GM12878 (cell line): Measurements from ENCODE around the gene N4BP2L1. TPM values are rescaled to one million over a fixed set of nuclear protein-coding genes. Genes with fewer than 3 reads are reported as not detected.

Source experiments
- ATAC-seq: fragments of 200-7000 bp; cut with Tn5 transposase; 3 replicates; pipeline ENCODE4 v1.9.1; 2020; ENCODE audit warnings: mild to moderate bottlenecking, moderate library complexity
- BruUV-seq: library from RNA; stranded (reverse); fragments of 400-500 nt; replicated peaks from 2 replicates; lab custom pipeline; 2021; lab: Mats Ljungman, UMichigan
- CTCF ChIA-PET: fragments of 300-600 bp; sonication (Branson Sonifier 250); formaldehyde crosslinking; extraction: SDS; loops from one replicate; lab custom pipeline; 2021; ENCODE audit warnings: inconsistent platforms; lab: Yijun Ruan, JAX
- POLR2A ChIA-PET: fragments of 350-600 bp; formaldehyde crosslinking; extraction: SDS; loops from one replicate; lab custom pipeline; 2021; ENCODE audit warnings: inconsistent platforms; lab: Charles Lee
- RAD21 ChIA-PET: fragments of 300-600 bp; sonication (Branson Sonifier 250); formaldehyde crosslinking; loops from one replicate; lab custom pipeline; 2023; ENCODE audit warnings: antibody characterized with exemption; ENCODE audit not compliant: unreplicated experiment; lab: Charles Lee
- SMC1A ChIA-PET: fragments of 300-600 bp; sonication (Branson Sonifier 250); formaldehyde crosslinking; loops from one replicate; lab custom pipeline; 2023; ENCODE audit not compliant: unreplicated experiment, uncharacterized antibody; lab: Charles Lee
- DNase-seq: peaks from one replicate; pipeline ENCODE4 v3.0.0-alpha.2; 2011; ENCODE audit warnings: low read depth, low spot score
- FAIRE-seq: peaks from 3 replicates; lab custom pipeline; 2011; peaks lifted over from hg19 to GRCh38; lab: Jason Lieb, UNC
- H2AFZ ChIP-seq: 2 replicates; pipeline ENCODE4 v1.6.0; 2011; ENCODE audit warnings: low read depth, low read length, control low read depth; ENCODE audit not compliant: control insufficient read depth
- H3K27ac ChIP-seq: 2 replicates; pipeline ENCODE4 v1.5.1; 2011; ENCODE audit warnings: control low read depth; ENCODE audit not compliant: control insufficient read depth, insufficient read depth
- H3K27me3 ChIP-seq, 2 experiments: replicated peaks in 1 of 2; 2 replicates each; pipeline versions ENCODE4 v1.6.0 to v1.6.1; 2011; ENCODE audit warnings: low read length in 1 of 2; ENCODE audit not compliant: control insufficient read depth in 2 of 2, insufficient read depth in 2 of 2
- H3K36me3 ChIP-seq, 2 experiments: 2 replicates each; pipeline ENCODE4 v1.5.1; 2011; ENCODE audit warnings: low read length in 1 of 2; ENCODE audit not compliant: control insufficient read depth in 2 of 2, insufficient read depth in 2 of 2
- H3K4me1 ChIP-seq: 2 replicates; pipeline ENCODE4 v1.6.1; 2011; ENCODE audit warnings: mild to moderate bottlenecking, low read length, moderate library complexity, mixed read lengths; ENCODE audit not compliant: control insufficient read depth, insufficient read depth
- H3K4me2 ChIP-seq: 2 replicates; pipeline ENCODE4 v1.6.0; 2011; ENCODE audit warnings: control low read depth; ENCODE audit not compliant: control insufficient read depth, insufficient read depth
- H3K4me3 ChIP-seq: fragments of 200-600 bp; sonication (generic); 2 replicates; pipeline ENCODE4 v1.5.1; 2016
- H3K79me2 ChIP-seq: 2 replicates; pipeline ENCODE4 v1.6.0; 2011; ENCODE audit warnings: low read length; ENCODE audit not compliant: control insufficient read depth, insufficient read depth
- H3K9ac ChIP-seq: 2 replicates; pipeline ENCODE4 v1.8.0; 2011; ENCODE audit warnings: low read length, control low read depth, mixed read lengths; ENCODE audit not compliant: control insufficient read depth, insufficient read depth
- H3K9me3 ChIP-seq: replicated peaks from 3 replicates; pipeline ENCODE4 v1.5.1; 2011; ENCODE audit warnings: mild to moderate bottlenecking, low read length; ENCODE audit not compliant: control insufficient read depth, insufficient read depth
- H4K20me1 ChIP-seq: 2 replicates; pipeline ENCODE4 v1.6.0; 2011; ENCODE audit not compliant: control insufficient read depth, insufficient read depth
- ATF3 ChIP-seq: IDR thresholded peaks from 2 replicates; pipeline ENCODE4 v1.6.1; 2011; ENCODE audit warnings: low read depth, mild to moderate bottlenecking, low read length, moderate library complexity, borderline replicate concordance; ENCODE audit errors: extremely low read depth
- CEBPB ChIP-seq, 2 experiments: fragments of 150-350 bp in 1 of 2; IDR thresholded peaks; 2 replicates each; pipeline ENCODE4 v1.6.1; 2012 to 2014; ENCODE audit warnings: low read depth in 2 of 2, low read length in 2 of 2, borderline replicate concordance in 1 of 2, inconsistent platforms in 1 of 2
- FOXM1 ChIP-seq: IDR thresholded peaks from 2 replicates; pipeline ENCODE4 v1.6.1; 2012; ENCODE audit warnings: low read depth, mild to moderate bottlenecking, inconsistent platforms, low read length, moderate library complexity
- PRDM15 ChIP-seq: fragments of 450-650 bp; formaldehyde crosslinking; IDR thresholded peaks from 2 replicates; pipeline ENCODE4 v1.4.0; 2020; ENCODE audit warnings: mild to moderate bottlenecking, moderate library complexity
- TCF7 ChIP-seq: IDR thresholded peaks from 2 replicates; pipeline ENCODE4 v1.6.1; 2014; ENCODE audit warnings: antibody characterized with exemption, borderline replicate concordance
- WGBS: methylation state at CpG from one replicate; pipeline ENCODE4 v1.1.6; 2016; ENCODE audit warnings: low lambda C conversion rate; ENCODE audit not compliant: insufficient replicate concordance, insufficient coverage; ENCODE audit errors: missing lambda C conversion rate; 5-methylcytosine and 5-hydroxymethylcytosine counted together
- in situ Hi-C: fragments of 300-500 bp; cut with MboI; formaldehyde crosslinking; loops from 9 replicates; pipeline ENCODE4 v1.14.3; 2018; ENCODE audit warnings: mixed read lengths
- intact Hi-C: fragments of 100-400 bp; cut with micrococcal nuclease; formaldehyde crosslinking; loops from one replicate; pipeline ENCODE4 v1.14.2; 2022; ENCODE audit not compliant: unreplicated experiment
- polyA plus RNA-seq, 11 experiments: library from polyadenylated mRNA; depleted of rRNA in 4 of 11; unstranded in 6 of 11; stranded (reverse) in 5 of 11; fragments of >200 nt; fragmentation: Nextera tagmentation in 4 of 11; fragmentation: Illumina TruSeq in 1 of 11; extraction: Ambion mirVana in 4 of 11; extraction: Trizol in 1 of 11; gene quantifications; 1 replicate in 1 of 11; 2 replicates in 10 of 11; pipeline versions ENCODE4 v1.2.1 to v1.2.3, GENCODE V29; 2011 to 2016; ENCODE audit warnings: inconsistent platforms in 2 of 11, missing spikeins in 2 of 11, low read depth in 1 of 11
- total RNA-seq, 4 experiments: library from RNA; depleted of rRNA in 3 of 4; stranded (reverse); fragments of >200 nt in 3 of 4; fragmentation: Illumina TruSeq in 1 of 4; extraction: Trizol in 1 of 4; gene quantifications; 2 replicates each; pipeline versions ENCODE4 v1.2.1 to v1.2.3, GENCODE V29; 2013 to 2021

Gene N4BP2L1
- total and polyA plus RNA-seq, 10 of the 15 experiments (the other 5 are each of a cell fraction or from before 2014, with no cell fraction given): 3.3 to 42.5 (median 16.2) TPM

GRCh38 chr13:32408296-32409000 lies 19.5 kb downstream of the N4BP2L1 start:
- no peaks in the 10 kb centered on the region for H3K9me3 ChIP-seq
- in situ Hi-C loops (no loop called here), intact Hi-C loops (no loop called here)
- ChIA-PET CTCF (interaction anchor here (0.6 to 1.3 kb wide), 3 partner anchors 18 to 243 kb away, joined by 3 read pairs; no protein-coding TSS in a partner anchor), RAD21 (no interaction called here), POLR2A (interaction anchor here (0.6 kb wide), 1 partner anchor 147 kb away, joined by 3 read pairs; no protein-coding TSS in a partner anchor), SMC1A (interaction anchor here (0.6 to 1.5 kb wide), 7 partner anchors 9 to 64 kb away, joined by 3 to 6 read pairs (median 3); partner anchors contain the start of gene N4BP2L1)
- FAIRE-seq: peak; percentile 56
- DNase-seq: no peak
- H3K79me2 ChIP-seq: no peaks in the 10 kb centered on the region
- H4K20me1 ChIP-seq: no peaks in the 10 kb centered on the region
- peak overlapping the region; percentile 67 for H3K9ac ChIP-seq
- peak overlapping the region; percentile 75 for H2AFZ ChIP-seq
- peak overlapping the region; percentile 66 for H3K27ac ChIP-seq
- peak overlapping the region; percentile 54 for H3K4me3 ChIP-seq
- BruUV-seq: no TSS peak
- TF ChIP-seq ATF3 (0 out of 2 replicates have a peak, but pooled peaks have one; percentile 4), TCF7 (peak; percentile 52; the same call in 1 of the 2 replicates), FOXM1 (0 out of 2 replicates have a peak, but pooled peaks have one; percentile 16), PRDM15 (no peak), CEBPB (IDR thresholded peaks at IDR 0.05; ENCODE audit: borderline replicate concordance in 1 of 2, low read depth in 2 of 2, low read length in 2 of 2) (no peak)
- peak overlapping the region; percentile 80 for H3K4me2 ChIP-seq
- peaks cover 0 to 2% of the 10 kb centered on the region in 2 experiments; a peak in 1 of 4 replicates for H3K36me3 ChIP-seq
- H3K4me1 ChIP-seq: no peaks in the 10 kb centered on the region
- no peak for ATAC-seq
- no peaks in the 10 kb centered on the region for H3K27me3 ChIP-seq
- WGBS: 46% methylated on average over 9 of the region's 9 CpGs
